HL-60/S4 treated with retinoic acid at 250 ng/mL for 4 days and 3 days (cell line): Measurements from ENCODE around the gene NEK10.

ENCODE experiments used
- in situ Hi-C: fragments of 300-500 bp; cut with MboI; formaldehyde crosslinking; loops from 2 replicates; pipeline ENCODE4 v1.7.0; 2022; ENCODE audit warnings: low sequenced_read_pairs

Gene NEK10

DNA sequence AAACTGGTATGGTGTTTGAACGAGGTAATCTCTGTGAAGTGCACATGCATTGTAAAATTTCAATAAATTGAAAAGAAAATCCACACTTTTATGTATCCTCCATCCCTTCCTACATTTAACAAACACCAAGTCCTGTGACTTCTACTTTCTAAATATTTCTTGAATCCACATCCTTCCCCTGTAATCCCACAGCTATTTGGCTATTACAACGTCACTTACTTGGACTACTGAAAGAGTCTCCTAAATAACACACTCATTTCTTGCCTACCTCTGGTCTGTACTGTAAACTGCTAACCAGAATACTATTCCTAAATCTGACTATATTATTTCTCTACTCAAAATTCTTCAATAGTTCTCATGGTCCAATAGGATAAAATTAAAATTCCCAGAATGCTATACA, 176.1 kb downstream of the NEK10 start:
- in situ Hi-C loops: no loop called here

GRCh38 chr3:27186013-27186412, 183.2 kb downstream of the NEK10 start:
- in situ Hi-C loops: no loop called here

DNA sequence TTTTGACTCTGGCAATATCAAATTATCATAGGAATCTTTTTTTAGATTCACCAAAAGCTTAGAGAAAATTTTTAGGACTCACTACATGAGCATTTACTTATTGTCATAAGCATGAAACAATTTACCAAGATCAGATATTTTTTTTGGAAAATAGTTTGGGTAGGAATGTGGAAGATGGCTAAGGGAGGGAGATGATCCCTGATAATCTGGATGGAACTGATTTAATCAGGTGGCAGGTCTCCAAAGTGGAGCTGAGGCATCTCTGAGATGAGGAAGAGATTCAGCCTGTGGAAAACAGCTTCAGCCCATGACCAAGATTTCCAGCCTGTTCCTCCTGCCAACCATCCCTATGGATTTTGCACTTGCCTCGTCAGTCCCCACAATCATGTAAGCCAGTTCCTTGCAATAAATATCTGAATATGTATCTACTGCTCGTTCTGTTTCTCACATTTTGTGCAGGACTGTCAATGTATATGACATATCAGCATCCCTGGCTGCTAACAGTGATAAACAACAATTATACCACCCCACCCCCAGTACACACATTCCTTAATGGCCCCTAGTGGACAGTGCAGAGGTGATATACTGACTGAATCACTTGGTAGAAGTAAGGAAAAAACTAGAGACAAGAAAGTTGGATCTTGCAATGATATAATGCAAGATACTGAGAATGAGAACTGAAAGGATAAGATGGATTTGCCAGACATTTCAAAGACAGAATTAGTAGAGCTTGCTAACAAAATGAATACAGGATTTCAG, 183.8 kb downstream of the NEK10 start:
- in situ Hi-C loops: no loop called here

DNA sequence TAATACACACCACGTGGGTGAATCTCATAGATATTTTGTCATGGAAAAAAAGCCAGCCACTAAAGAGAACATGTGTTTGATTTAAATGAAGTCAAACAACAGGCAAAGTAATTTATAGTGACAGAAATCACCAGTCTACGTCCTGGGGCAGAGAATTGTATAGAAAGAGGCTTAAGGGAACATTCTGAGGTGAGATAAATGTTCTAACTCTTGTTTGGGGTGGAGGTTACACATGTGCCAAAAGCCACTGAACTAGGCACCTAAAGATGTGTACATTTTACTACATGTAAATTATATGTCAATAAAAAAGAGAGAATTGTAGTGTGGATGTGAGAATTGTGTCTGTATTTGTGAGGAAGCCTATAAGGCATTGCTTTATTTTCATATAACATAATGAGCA, 184.9 kb downstream of the NEK10 start:
- in situ Hi-C loops: no loop called here

GRCh38 chr3:27176256-27176655, 192.9 kb downstream of the NEK10 start:
- in situ Hi-C loops: no loop called here

DNA sequence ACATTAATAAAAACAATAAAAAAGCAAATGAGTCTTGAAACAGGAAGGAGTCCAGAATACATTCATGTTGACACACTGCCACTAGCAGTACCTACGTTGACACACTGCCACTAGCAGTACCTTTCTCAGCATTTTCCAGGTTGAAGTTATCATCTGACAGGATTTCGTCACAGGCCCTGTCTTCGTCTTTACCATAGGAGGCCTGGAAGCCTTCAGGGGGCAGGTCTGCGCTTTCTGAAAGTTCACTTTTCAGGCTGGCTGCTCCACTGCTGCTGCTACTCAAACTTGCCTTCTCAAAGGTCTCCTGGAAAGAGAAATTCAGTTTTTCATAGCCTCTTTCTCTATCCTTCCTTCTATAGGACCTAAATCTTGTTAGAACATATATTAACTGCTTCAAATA, 194.7 kb downstream of the NEK10 start:
- in situ Hi-C loops: no loop called here

DNA sequence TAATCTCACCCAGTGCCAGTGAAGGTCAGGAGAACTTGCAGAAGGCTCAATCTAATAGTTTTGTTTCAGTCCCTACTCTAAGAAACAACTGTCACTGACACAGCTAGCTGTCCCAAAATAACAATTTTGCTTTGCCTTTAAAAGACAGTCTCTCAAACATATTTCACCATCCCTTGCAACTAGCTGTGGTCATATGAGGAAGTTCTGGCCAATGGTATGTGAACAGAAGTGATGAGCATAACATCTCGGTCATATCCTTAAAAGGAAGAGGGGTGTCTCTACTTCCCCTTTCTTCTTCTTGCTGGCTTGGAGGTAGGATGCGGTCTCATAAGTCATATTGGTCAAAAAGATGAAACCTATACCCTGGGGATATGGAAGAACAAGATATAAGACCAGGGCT, 198.1 kb downstream of the NEK10 start:
- in situ Hi-C loops: no loop called here

DNA sequence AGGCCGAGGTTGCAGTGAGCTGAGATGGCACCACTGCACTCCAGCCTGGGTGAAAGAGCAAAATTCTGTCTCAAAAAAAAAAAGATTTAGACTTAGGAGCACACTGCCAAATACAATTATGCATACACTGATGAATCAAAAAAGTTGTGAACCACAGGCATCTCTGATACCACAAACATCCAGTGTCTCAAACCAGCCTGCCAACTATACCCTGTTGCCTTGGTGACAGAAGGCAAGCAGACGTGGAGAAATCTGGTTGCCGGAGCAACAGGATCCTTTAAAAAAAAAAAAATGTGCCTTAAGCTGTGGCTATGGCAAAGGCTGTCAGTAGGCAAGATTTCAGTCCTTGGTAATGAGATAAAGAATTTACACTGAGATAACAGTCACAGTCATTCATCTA, 202.3 kb downstream of the NEK10 start:
- in situ Hi-C loops: no loop called here

GRCh38 chr3:27165321-27165721, 203.9 kb downstream of the NEK10 start:
- in situ Hi-C loops: no loop called here

DNA sequence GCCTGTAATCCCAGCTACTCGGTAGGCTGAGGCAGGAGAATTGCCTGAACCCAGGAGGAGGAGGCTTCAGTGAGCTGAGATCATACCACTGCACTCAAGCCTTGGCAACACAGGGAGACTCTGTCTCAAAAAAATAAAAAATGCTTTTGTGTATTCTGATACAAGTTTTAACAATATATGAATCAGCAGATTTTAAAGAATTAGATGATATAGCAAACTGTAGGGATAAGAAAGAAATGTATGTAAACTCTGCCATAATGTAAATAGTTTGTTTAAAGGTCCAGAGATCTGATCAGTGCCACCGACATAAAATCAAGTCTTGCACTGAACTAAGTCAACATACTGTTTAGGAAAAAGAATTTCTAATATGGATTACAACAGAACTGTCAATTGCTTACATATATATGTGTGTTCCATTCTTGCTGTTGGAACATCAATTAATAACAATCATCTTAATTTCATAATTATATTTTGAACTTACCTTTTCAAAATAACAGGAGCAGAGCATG, 208.3 kb downstream of the NEK10 start:
- in situ Hi-C loops: no loop called here

- in situ Hi-C loops: no loop called here
These were observed 209.0 kb downstream of the NEK10 start for GRCh38 chr3:27160146-27160545.

- in situ Hi-C loops: no loop called here
These were observed 222.0 kb downstream of the NEK10 start for GRCh38 chr3:27147215-27147614.

DNA sequence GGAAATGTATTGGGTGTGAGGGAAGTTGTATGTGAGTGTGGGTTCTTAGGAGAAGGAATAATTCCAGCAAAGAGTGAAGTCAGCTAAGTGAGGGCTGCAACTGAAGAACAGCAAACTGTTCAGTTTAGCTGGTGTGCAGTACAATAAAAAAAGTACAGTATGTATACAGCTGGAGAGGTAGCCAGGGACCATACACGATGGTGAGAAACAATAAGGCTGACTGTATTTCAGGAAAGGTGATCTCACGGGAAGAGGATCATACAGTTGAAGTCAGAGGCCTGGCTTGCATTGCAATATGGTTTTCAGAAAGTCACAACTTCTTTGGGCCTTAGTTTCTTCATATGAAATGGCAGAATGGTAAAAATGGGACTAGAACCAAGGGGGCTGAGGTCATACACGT, 222.4 kb downstream of the NEK10 start:
- in situ Hi-C loops: no loop called here

DNA sequence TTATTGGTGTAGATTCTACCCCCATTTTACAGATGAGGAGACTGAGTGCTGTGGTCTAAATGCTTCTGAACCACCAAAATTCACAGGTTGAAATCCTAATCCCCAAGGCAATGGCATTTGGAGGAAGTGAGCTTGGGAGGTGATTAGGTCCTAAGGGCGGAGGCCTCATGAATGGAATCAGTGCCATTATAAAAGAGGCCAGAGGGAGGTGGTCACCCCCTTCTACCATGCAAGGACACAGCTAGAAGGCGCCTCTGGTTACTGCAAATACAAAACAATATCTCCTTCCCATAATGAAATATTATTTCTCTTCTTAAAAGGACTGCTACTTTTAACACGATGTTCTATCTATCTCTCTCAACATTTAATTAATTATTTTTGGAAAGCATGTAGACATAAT, 223.5 kb downstream of the NEK10 start:
- in situ Hi-C loops: no loop called here

DNA sequence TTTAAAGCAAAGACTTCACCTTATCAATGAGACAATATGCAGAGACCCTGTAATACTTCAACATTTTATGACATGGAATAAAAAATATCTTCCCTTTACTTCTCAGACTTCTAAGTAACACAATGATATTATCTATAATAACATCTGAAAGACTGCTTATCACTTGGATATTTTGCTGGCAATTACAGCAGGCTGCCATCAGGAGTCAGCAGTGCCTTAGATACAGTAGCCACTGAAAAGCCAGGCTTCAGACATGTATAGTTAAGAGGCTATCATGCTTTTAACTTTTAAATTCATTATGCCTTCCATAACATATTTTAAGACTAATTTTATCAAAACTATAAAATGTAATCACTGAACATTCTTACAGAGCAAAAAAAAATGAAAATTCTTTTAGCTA, 227.5 kb downstream of the NEK10 start:
- in situ Hi-C loops: no loop called here

DNA sequence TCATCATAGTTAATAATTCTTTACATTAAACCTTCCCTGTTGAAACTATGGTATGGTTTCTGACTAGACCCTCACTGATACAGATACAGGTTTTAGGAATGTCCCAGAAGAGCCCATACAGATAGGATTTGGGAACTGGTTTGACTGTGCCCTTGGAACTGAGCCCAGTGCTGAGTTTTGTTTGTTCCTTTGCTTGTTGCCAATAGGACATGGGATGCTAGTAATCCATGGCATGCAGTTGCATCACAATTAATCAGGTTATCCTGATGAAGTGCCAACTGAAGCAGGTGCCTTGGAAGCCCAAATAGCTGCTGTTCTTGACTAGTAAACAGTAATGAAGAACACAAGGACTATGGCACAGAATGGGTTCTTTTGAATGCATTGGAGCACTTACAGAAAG, 230.6 kb downstream of the NEK10 start:
- in situ Hi-C loops: no loop called here

DNA sequence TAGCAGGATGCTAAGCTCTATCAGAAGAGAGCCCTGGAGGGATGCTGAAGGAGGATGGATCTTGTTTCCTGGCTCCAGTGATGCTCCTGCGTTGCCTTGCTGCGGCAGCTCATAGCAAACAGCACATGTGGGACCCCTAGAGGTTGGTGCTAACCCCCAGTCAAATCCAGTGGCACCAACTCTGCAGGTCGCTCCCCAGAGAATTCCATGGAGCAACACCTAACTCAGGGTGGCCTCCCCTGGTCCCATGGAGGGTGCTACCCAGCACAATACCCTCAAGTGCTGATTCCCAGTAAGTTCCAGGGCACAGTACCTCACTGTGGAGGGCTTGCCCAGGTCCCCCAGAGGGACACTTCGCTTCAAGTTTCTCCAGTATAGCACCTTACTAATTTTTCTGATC, 231.2 kb downstream of the NEK10 start:
- in situ Hi-C loops: no loop called here

DNA sequence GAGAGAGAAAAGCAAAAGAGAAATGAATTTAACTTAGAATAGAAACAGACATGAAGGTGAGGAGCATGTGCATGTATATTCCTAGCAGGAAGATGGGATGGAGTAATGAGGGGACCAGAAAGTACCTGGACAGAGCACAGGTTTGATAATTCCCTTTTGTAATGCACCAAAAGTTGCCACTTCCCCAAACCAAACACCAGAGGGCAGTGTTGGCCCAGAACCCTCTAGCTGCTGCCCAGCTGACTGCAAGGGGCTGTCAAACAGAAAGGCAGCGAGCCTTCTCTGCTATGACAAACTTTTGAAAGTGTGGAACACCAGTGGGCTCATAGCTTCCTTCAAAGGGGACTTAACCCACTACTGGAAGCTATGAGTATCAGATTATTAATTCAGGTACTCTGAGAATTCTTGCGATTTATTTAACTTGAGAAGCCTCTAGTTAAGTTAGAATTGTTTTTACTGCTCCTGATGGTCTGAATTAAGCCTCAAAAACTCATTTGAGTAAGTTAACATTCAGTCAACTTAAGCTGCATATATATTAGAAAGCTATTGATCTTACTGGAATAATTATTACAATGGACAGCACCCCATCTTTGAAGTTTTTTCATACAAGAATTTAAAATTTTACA, 234.9 kb downstream of the NEK10 start:
- in situ Hi-C loops: no loop called here

- in situ Hi-C loops: no loop called here
These were observed 236.1 kb downstream of the NEK10 start for GRCh38 chr3:27133060-27133459.

- in situ Hi-C loops: no loop called here
These were observed 238.4 kb downstream of the NEK10 start for GRCh38 chr3:27130796-27131195.

GRCh38 chr3:27127879-27128278, 241.3 kb downstream of the NEK10 start:
- in situ Hi-C loops: no loop called here

DNA sequence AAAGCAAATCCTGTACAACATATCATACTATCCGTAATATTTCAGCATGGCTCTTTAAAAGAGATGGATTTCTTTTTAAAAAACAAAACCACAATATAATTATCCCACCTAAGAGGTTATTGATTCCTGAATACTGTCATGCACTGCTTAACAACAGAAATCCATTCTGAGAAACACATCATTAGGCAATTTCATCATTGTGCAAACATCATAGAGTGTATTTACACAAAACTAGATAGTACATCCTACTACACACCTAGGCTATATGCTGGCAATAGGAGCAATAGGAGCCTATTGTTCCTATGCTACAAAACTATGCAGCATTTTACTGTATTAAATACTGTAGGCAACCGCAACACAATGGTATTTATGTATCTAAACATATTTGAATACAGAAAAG, 242.0 kb downstream of the NEK10 start:
- in situ Hi-C loops: no loop called here
